Adipocyte (in vitro differentiated cells): Measurements from ENCODE around the gene ERGIC1.

Source experiments
- DNase-seq: peaks from one replicate; pipeline ENCODE4 v3.0.0-alpha.2; 2015; ENCODE audit warnings: low read depth
- H3K27me3 ChIP-seq: replicated peaks from 2 replicates; pipeline ENCODE4 v1.7.0; 2013; ENCODE audit warnings: mild to moderate bottlenecking, low read length, moderate library complexity; ENCODE audit not compliant: control insufficient read depth, insufficient read depth
- H3K36me3 ChIP-seq: 2 replicates; pipeline ENCODE4 v1.7.0; 2013; ENCODE audit warnings: low read length, mild to moderate bottlenecking, moderate library complexity; ENCODE audit not compliant: control insufficient read depth, insufficient read depth, severe bottlenecking
- H3K4me1 ChIP-seq: 2 replicates; pipeline ENCODE4 v1.7.0; 2013; ENCODE audit warnings: mild to moderate bottlenecking, low read length, moderate library complexity; ENCODE audit not compliant: control insufficient read depth, insufficient read depth
- H3K4me3 ChIP-seq: 2 replicates; pipeline ENCODE4 v1.7.0; 2013; ENCODE audit warnings: mild to moderate bottlenecking, low read length, moderate library complexity
- H3K9ac ChIP-seq: 2 replicates; pipeline ENCODE4 v1.7.0; 2013; ENCODE audit warnings: mild to moderate bottlenecking, low read length, moderate library complexity
- H3K9me3 ChIP-seq: 2 replicates; pipeline ENCODE4 v1.7.0; 2013; ENCODE audit warnings: mild to moderate bottlenecking, low read length, moderate library complexity; ENCODE audit not compliant: control insufficient read depth

The ERGIC1 gene

DNA sequence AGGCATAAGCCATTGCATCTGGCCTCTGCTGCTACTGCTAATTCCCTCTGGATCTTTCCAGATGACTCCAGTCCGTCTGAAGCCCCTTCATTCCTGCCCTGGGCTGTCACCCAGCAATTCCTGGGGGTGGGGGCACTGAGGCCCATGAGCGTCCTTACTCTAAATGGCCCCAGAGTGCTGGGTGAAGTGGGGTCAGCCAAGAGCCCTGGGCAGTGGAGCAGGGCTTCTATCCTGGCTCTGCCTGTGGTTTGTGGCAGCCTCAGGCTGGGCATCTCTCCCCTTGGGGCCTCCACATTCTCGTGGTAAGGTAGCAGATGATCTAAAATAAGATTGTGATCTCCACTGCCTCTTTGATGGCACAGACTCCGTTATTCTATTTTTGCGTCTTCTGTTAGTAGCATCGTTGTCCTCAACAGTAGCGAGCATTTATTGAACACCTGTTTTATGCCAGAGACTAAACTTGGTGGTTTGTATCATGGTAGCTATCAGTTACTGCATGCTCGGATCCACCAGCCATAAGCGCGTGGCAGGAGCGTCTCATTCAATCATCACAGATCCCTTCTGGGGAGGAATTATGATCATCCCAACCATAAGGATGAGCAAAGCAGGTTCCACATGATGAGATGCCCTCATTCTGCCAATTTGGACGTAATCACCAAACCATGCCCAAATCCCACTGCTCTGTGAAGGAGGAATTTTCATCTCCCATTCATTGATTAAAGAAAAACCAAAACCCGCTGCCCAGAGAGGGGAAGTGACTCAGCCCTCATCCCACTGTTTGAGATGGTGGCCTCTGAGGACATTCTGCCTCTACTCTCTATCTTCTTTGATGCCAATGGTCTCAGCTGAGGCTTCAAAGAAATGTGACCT is 41.1 kb upstream of the ERGIC1 start:
- Histone ChIP-seq H3K4me1 (peaks cover 93% of the 10 kb centered on the region), H3K9ac (peak overlapping the region; percentile 75), H3K27me3 (no peaks in the 10 kb centered on the region), H3K4me3 (no peak overlapping the region), H3K9me3 (no peaks in the 10 kb centered on the region), H3K36me3 (no peaks in the 10 kb centered on the region)
- DNase-seq: no peak

DNA sequence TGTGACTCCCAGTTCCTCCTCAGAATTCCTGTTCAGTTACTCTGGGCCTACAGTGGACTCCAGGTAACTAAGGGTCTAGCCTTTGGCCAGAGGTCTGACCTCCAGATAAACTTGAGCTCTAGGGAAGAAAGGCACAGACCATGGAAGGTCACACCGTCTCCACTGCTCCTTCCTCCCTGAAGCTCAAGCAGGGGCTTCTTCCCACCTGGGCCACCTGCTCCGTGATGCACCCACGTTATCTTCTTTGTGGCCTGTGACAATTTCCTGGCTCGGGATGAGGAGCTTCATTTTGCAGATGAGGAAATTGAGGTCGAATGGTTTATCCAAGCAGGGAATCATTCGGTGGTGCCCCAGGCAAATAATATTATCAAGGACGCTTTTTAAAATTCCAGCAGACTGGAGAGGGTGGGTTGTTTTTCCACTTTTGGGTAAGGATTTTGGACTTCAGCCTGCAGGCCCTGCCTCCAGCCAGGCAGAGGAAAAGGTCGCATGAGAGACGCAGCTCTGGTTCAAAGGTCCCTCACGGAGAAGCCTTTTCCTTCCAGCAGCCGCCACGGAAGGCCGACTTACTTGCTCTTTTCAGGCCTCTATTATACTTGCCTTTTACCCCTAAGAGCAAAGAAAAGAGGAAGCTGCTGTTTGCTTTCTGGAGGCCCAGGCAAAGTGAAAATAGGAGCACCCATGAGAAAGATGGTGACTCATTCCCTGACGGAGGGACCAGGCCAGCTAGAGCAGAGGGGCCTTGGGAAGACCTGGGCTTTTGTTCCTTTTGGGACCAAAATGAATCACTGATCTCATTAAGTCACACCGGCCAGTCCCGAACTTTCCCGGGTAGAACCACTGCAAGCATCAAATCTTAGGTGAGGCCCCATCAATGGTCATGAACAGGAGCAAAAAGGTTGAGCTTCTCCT is 40.2 kb upstream of the ERGIC1 start:
- Histone ChIP-seq H3K9ac (peak overlapping the region; percentile 75), H3K36me3 (no peaks in the 10 kb centered on the region), H3K27me3 (no peaks in the 10 kb centered on the region), H3K9me3 (no peaks in the 10 kb centered on the region), H3K4me3 (peak overlapping the region; percentile 43), H3K4me1 (peaks cover 92% of the 10 kb centered on the region)
- DNase-seq: peak; percentile 54

DNA sequence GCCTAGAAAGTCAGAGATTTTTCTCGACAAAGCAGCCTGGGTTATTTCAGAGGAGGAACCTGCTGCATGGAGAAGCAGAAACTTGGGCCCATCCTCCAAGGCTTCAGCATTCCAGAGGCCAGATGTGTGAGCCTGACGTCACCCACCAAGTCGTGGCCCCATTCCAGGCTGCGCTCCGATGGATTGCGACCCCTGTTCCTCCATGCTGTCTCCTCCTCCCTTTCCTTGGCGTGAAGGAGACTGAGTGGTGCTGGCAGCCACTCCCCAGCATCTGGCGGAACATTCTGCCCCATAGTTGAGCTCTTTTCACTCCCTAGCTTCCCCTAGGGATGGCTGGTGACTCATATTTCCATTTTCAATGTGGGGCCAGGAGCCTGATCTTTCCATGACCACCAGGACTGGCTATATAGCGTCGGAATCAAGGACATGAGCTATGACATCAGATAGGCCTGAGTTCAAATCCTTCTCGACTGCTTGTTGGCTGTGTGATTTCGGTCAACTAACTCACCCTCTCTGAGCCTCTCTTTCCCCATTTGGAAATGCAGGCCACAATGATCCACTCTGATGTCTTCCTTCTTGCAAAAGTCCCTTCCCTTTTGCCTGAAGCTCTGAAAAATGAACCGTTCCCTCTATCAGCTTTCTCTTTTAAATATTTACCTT is 38.6 kb upstream of the ERGIC1 start:
- Histone ChIP-seq H3K9me3 (no peaks in the 10 kb centered on the region), H3K36me3 (no peaks in the 10 kb centered on the region), H3K4me3 (no peak overlapping the region), H3K9ac (peak overlapping the region; percentile 75), H3K4me1 (peaks cover 92% of the 10 kb centered on the region), H3K27me3 (no peaks in the 10 kb centered on the region)
- peak; percentile 97 for DNase-seq

- H3K9me3 ChIP-seq: no peaks in the 10 kb centered on the region
- DNase-seq: no peak
- H3K4me1 ChIP-seq: peaks cover 93% of the 10 kb centered on the region
- H3K4me3 ChIP-seq: no peak overlapping the region
- peak overlapping the region; percentile 71 for H3K9ac ChIP-seq
- no peaks in the 10 kb centered on the region for H3K27me3 ChIP-seq
- H3K36me3 ChIP-seq: no peaks in the 10 kb centered on the region
Measured at GRCh38 chr5:172796306-172796705, 37.7 kb upstream of the ERGIC1 start.

DNA sequence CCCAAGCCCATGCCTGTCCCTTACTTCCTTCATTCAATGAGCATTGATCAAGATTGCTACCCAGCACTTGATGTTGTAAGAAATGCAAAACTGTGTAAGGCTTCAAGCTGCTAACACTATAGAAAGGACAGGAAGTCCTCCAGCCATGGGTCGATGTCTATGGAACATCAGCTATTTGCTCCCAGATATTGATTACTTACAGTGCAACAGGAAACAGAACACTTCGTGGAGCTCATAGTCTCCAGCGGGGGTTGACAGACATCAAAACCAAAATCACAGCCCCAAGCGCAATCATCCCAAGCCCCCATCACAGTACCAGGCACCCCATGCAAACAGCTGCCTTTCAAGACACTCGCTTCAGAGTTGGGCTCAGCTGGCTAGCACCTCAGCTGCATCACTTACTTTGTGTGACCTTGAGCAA is 36.3 kb upstream of the ERGIC1 start:
- DNase-seq: no peak
- H3K4me3 ChIP-seq: peak overlapping the region; percentile 10
- peaks cover 93% of the 10 kb centered on the region for H3K4me1 ChIP-seq

DNA sequence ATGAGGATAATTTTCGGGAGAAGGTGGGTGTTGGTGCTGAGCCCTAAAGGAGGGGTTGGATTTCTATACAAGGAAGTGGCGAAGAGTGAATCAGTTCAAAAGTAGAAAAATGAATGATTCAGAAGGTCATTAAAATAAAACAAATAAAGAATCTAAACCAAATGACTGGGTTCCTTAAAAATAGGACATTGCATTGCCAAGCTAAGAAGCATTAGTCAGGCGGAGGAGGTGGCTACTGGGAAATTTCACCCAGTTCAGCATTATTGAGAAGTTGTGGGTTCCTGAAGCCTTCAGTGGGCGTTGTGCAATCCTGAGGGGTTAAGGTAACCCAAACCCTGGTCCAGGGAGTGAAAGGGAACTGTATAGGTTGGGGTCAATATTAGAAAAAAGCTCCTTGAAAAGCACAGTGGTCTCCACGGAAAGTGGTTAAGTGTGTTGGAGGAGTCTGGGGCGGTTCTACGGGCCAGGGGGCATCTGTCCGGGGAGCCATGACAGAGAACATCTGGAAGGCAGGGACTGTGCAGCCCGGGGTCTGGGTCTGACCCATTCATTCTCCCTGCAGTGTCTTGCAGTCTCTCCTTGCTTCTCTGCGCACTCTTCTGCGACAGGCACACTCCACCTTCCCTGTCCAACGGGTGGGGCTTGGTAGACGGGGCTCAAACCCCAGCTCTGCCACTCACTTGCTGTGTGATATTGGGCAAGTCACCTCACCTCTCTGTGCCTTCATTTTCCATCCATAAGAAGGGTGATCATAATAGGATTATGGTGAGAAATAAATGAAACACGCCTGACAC is 35.4 kb upstream of the ERGIC1 start:
- Histone ChIP-seq H3K36me3 (no peaks in the 10 kb centered on the region), H3K4me1 (peaks cover 90% of the 10 kb centered on the region), H3K4me3 (peak overlapping the region; percentile 31), H3K9me3 (no peaks in the 10 kb centered on the region), H3K9ac (peak overlapping the region; percentile 82), H3K27me3 (no peaks in the 10 kb centered on the region)
- peak; percentile 84 for DNase-seq

More for the DNA sequence above, 36.3 kb upstream of the ERGIC1 start:
- Histone ChIP-seq H3K36me3 (no peaks in the 10 kb centered on the region), H3K9ac (peak overlapping the region; percentile 82), H3K9me3 (no peaks in the 10 kb centered on the region), H3K27me3 (no peaks in the 10 kb centered on the region)

DNA sequence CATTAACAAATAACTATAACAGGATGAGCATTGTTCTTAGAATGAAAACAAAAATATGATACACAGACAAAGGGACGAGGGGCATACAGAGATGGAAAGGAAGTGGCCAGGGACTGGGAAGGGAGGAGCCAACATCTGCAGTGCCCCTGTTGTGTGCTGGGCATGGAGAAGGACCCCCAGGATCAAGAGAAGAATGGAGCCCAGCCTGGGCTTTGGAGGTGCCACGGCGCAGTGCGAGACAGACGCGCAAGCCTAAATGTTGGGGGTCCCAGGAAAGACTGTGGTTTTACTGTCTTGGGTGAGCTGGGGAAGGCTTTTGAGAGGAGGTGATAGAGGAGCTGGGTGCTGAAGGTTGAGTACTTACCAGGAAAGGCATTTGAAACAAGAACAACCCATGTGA is 34.6 kb upstream of the ERGIC1 start:
- Histone ChIP-seq H3K27me3 (no peaks in the 10 kb centered on the region), H3K4me1 (peaks cover 82% of the 10 kb centered on the region), H3K36me3 (no peaks in the 10 kb centered on the region), H3K9me3 (no peaks in the 10 kb centered on the region), H3K9ac (peak overlapping the region; percentile 82), H3K4me3 (no peak overlapping the region)
- DNase-seq: no peak

DNA sequence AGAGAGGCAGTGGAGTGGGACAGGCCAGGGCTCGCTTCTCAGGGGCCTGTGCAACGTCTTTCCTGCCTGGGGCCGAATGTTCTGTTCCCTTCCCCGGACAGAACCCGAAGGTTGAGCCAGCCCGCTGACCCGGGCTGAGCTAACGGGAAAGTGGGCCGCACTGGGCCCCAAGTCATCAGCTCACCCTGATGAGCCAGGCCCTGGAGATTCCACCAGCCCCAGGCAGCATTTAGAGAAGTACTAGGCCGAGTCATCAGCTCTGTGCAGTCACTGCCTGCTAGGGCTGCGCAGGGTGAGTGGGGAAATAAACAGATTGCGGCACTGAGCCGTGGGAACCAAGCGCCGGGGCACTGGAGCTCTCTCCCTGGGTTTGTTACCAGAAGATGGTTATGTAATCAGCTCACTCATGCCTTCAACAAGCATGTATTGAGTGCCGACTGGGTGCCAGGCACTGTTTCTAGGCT is 33.9 kb upstream of the ERGIC1 start:
- Histone ChIP-seq H3K36me3 (no peaks in the 10 kb centered on the region), H3K4me3 (no peak overlapping the region), H3K4me1 (peaks cover 74% of the 10 kb centered on the region), H3K9ac (peak overlapping the region; percentile 82), H3K9me3 (no peaks in the 10 kb centered on the region), H3K27me3 (no peaks in the 10 kb centered on the region)
- peak; percentile 86 for DNase-seq

DNA sequence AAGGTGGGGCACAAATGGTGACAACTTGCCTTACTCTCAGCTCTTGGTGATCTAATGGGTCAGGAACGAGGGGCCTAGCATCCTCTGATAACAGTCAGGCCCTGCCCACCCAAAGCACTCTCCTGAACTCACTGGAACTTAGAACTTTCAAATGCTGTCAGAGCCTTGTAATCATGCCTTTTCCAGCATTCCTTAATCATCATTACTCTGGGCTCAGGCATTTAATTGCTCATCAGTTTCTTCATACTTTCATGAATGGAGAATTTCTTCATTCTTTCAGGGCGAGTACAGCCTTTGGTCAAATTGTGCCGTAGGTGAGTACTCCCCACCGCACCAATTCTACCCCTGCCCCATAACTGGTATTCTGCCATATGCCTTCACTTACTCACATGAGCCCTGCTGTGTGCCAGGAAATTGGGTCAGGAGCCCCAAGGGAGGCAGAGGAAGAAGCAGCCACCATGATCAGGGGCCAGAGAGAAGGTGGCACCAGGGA is 32.8 kb upstream of the ERGIC1 start:
- peak overlapping the region; percentile 82 for H3K9ac ChIP-seq
- H3K36me3 ChIP-seq: no peaks in the 10 kb centered on the region
- DNase-seq: peak; percentile 88
- H3K9me3 ChIP-seq: no peaks in the 10 kb centered on the region
- H3K4me3 ChIP-seq: peak overlapping the region; percentile 15
- peaks cover 67% of the 10 kb centered on the region for H3K4me1 ChIP-seq
- no peaks in the 10 kb centered on the region for H3K27me3 ChIP-seq

- no peak for DNase-seq
- Histone ChIP-seq H3K36me3 (no peaks in the 10 kb centered on the region), H3K4me3 (peak overlapping the region; percentile 15), H3K4me1 (peaks cover 64% of the 10 kb centered on the region), H3K27me3 (no peaks in the 10 kb centered on the region), H3K9ac (peak overlapping the region; percentile 54), H3K9me3 (no peaks in the 10 kb centered on the region)
Measured at GRCh38 chr5:172802112-172802511, 31.9 kb upstream of the ERGIC1 start.
